BJ (cell line): Measurements from ENCODE around the gene PITX2. TPM values are rescaled to one million over a fixed set of nuclear protein-coding genes. Genes with fewer than 3 reads are reported as not detected.
"Not testable (repeated sequence)": the region's sequence is repeated elsewhere in the genome, so short reads cannot be mapped to it uniquely, and the experiment has no call there.

ENCODE experiments used
- CTCF ChIA-PET: fragments of 350-600 bp; formaldehyde crosslinking; extraction: SDS; loops from one replicate; lab custom pipeline; 2021; ENCODE audit warnings: antibody characterized with exemption, inconsistent platforms; lab: Yijun Ruan, JAX
- POLR2A ChIA-PET: fragments of 300-600 bp; sonication (Branson Sonifier 250); formaldehyde crosslinking; extraction: SDS; loops from one replicate; lab custom pipeline; 2021; ENCODE audit warnings: antibody characterized with exemption; lab: Charles Lee
- DNase-seq: peaks from one replicate; pipeline ENCODE4 v3.0.0-alpha.2; 2011; ENCODE audit warnings: low read depth
- H3K27me3 ChIP-seq: 2 replicates; pipeline ENCODE4 v1.6.0; 2011; ENCODE audit warnings: low read length; ENCODE audit not compliant: control insufficient read depth, insufficient read depth
- H3K36me3 ChIP-seq: 2 replicates; pipeline ENCODE4 v1.5.1; 2011; ENCODE audit warnings: low read length; ENCODE audit not compliant: control insufficient read depth, insufficient read depth
- H3K4me3 ChIP-seq: 2 replicates; pipeline ENCODE4 v1.5.1; 2011; ENCODE audit warnings: low read depth, mild to moderate bottlenecking, control low read depth, low read length
- polyA plus RNA-seq: library from polyadenylated mRNA; depleted of rRNA; stranded (reverse); fragments of >200 nt; gene quantifications from 2 replicates; pipeline ENCODE4 v1.2.3, GENCODE V29; 2011; rRNA removed
- TF ChIP-seq, protein P1 (sequence below): IDR thresholded peaks from 2 replicates; pipeline ENCODE4 v1.5.1; 2011; ENCODE audit warnings: low read depth, mild to moderate bottlenecking, control low read depth, inconsistent platforms, low read length, moderate library complexity; ENCODE audit not compliant: insufficient read depth

Gene PITX2
- polyA plus RNA-seq, 1 experiment = 1.1 TPM

DNA sequence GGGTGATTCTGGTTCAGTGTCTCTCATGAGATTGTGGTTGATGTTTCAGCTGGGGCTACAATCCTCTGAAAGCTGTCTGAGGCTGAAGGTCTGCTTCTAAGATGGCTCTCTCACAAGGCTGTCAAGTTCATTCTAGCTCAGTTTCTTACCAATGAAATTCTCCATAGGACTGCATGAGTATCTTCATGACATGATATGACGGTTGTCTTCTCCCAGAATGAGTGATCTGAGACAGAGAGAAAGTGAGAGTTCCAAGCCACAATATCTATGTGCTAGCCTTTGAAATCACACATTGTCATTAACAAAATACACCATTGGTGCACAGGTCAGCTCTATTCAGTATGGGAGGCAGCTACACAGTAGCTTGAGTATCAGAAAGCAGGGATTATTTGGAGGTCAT lies 27.3 kb downstream of the PITX2 start:
- POLR2A ChIA-PET = no interaction called here
- H3K36me3 ChIP-seq = no peaks in the 10 kb centered on the region

DNA sequence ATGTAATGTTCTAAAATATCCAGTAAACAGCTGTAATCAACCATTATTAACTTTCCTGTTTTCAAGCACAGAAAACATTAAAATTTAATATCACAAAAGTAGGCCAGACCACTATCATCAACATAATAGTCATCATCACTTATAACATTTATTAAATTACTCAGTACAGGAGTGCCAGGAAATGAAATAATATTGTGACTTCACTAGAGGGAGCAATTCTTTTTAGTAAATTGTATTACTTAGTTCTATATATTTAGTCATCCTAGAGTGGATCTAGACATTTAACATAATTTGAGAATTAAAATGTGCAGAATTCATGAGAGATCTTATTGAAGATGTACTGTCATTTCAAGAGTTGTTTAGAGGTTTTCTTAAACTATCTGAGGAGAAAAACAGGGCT lies 33.6 kb downstream of the PITX2 start:
- POLR2A ChIA-PET = no interaction called here
- Histone ChIP-seq H3K27me3 (no peaks in the 10 kb centered on the region), H3K4me3 (no peak overlapping the region), H3K36me3 (no peaks in the 10 kb centered on the region)
- TF ChIP-seq, protein P1, sequence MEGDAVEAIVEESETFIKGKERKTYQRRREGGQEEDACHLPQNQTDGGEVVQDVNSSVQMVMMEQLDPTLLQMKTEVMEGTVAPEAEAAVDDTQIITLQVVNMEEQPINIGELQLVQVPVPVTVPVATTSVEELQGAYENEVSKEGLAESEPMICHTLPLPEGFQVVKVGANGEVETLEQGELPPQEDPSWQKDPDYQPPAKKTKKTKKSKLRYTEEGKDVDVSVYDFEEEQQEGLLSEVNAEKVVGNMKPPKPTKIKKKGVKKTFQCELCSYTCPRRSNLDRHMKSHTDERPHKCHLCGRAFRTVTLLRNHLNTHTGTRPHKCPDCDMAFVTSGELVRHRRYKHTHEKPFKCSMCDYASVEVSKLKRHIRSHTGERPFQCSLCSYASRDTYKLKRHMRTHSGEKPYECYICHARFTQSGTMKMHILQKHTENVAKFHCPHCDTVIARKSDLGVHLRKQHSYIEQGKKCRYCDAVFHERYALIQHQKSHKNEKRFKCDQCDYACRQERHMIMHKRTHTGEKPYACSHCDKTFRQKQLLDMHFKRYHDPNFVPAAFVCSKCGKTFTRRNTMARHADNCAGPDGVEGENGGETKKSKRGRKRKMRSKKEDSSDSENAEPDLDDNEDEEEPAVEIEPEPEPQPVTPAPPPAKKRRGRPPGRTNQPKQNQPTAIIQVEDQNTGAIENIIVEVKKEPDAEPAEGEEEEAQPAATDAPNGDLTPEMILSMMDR = 0 out of 2 replicates have a peak, but pooled peaks have one; percentile 5
- CTCF ChIA-PET = interaction anchor here (1.7 kb wide), 1 partner anchor 32 kb away, joined by 4 read pairs; no protein-coding TSS in a partner anchor
- no peak for DNase-seq

More for the DNA sequence above, 27.3 kb downstream of the PITX2 start:
- DNase-seq = no peak
- CTCF ChIA-PET = interaction anchor here (1.0 kb wide), 1 partner anchor 9 kb away, joined by 3 read pairs; no protein-coding TSS in a partner anchor
- H3K27me3 ChIP-seq = no peaks in the 10 kb centered on the region
- TF ChIP-seq, protein P1 = no peak
- no peak overlapping the region for H3K4me3 ChIP-seq

DNA sequence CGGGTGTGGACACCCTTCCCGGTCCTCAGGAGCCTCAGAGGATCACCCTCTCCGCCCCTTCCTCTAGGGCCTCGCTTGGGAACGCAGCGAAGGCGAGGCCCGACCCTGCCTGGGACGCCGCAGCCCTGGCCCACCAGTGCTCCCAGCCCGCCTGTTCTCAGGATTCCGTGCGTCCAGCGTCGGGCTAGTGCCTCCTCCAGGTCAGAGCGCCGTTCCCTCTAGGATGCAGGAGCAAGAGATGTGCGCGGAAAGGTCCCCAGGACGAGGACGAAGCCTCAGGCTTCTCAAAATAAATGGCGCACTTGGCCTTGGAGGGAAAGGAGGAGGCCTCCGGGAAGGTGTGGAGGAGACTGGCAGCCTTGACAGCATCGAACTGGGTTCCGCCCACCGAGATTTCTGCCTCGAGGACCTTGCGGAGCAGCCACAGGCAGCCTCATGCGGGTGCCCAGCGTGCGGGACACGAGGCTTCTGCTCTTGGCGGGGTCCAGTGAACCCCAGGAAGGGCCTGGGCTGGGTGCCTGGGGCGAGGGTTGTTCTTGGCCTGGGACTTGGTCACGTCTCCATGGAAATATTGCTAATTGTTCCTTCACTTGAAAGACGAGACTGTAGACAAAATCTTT lies 35.1 kb downstream of the PITX2 start:
- TF ChIP-seq, protein P1 = no peak
- no peak overlapping the region for H3K4me3 ChIP-seq
- H3K27me3 ChIP-seq = no peaks in the 10 kb centered on the region
- POLR2A ChIA-PET = no interaction called here
- H3K36me3 ChIP-seq = no peaks in the 10 kb centered on the region
- no peak for DNase-seq
- CTCF ChIA-PET = interaction anchor here (0.6 to 1.1 kb wide), 2 partner anchors 8 to 191 kb away, joined by 3 read pairs; no protein-coding TSS in a partner anchor

DNA sequence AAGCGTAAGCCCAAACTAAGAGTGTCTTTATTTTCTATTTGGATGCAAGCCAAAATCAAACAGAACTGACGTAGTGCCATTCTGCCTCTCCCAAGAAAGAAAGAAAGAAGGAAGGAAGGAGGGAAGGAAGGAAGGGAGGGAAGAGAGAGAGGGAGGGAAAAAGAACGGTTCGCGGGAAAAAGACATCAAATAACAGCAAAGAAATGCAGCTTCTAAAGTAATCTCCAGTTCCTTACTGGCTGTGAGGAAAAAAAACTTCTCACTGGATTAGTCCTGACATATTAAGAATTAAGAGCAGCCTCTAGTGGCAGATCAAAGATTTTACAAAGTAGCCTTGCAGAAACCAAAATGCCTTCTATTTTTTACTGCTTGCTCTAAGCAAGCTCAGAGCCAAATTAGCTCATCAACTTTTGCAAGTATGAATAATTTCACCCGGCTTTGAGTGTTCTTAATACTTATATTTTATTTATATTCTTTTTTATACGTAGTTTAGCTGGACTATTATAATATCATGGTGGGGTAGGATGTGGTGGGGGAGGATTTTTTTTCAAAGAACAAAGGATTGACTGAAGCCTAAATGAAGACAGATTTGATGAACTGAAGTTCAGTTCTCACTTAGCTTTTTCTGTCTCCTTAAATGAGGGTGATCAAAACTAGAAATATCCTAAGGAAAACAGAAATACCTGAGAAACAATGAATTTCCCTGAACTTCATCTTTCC lies 36.6 kb downstream of the PITX2 start:
- no peak overlapping the region for H3K4me3 ChIP-seq
- TF ChIP-seq, protein P1 = peak; percentile 58
- ChIA-PET POLR2A (no interaction called here), CTCF (interaction anchor here (0.7 to 1.4 kb wide), 7 partner anchors 10 to 1268 kb away, joined by 3 to 4 read pairs (median 3); no protein-coding TSS in a partner anchor)
- H3K36me3 ChIP-seq = no peaks in the 10 kb centered on the region
- DNase-seq = peak; percentile 4
- H3K27me3 ChIP-seq = no peaks in the 10 kb centered on the region

DNA sequence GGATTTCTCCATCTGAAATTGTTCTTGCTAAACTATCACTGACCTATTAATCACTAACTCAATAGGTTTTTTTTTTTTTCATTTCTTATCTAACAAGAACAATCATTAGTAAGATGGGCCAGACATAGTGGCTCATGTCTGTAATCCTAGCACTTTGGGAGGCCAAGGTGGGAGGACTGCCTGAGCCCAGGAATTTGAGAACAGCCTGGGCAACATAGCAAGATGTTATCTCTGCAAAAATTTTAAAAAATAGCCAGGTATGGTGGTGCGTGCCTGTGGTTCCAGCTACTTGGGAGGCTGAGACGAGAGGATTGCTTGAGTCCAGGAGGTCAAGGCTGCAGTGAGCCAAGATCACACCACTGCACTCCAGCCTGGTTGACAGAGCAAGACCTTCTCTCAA lies 46.2 kb downstream of the PITX2 start:
- POLR2A ChIA-PET, H3K36me3 ChIP-seq, DNase-seq, H3K27me3 ChIP-seq, H3K4me3 ChIP-seq, CTCF ChIA-PET: not testable (repeated sequence)

Other genes with a start within 250 kb of the PITX2 start
- gene ENPEP, start 146.9 kb downstream of the PITX2 start, polyA plus RNA-seq = 0.40 and 0.75 TPM in 2 replicates